Measurements from ENCODE around the gene TTLL6. TPM values are rescaled to one million over a fixed set of nuclear protein-coding genes. Genes with fewer than 3 reads are reported as not detected.

Gene TTLL6
- total RNA-seq: not detected in 2 replicates

GRCh38 chr17:48816774-48817590, at the start of gene TTLL6:
TSS of gene TTLL6 (minus strand) at chr17:48817229. CDS start at chr17:48817072, 157 bp downstream.

GRCh38 chr17:48830840-48831548, 14.0 kb upstream of the TTLL6 start, which contains the start of gene CALCOCO2:
TSS of gene CALCOCO2 (plus strand) at chr17:48831035. CDS start at chr17:48841708, 10,673 bp downstream.

GRCh38 chr17:48728232-48729231, 88.5 kb downstream of the TTLL6 start, which contains the start of gene HOXB13:
TSS of gene HOXB13 (minus strand) at chr17:48728750. CDS start at chr17:48728593, 157 bp downstream.

GRCh38 chr17:48722915-48723422, 94.1 kb downstream of the TTLL6 start, which contains the start of gene PRAC2:
TSS of gene PRAC2 (plus strand) at chr17:48723185. CDS start at chr17:48724411, 1,226 bp downstream.

GRCh38 chr17:48722201-48722907, 94.7 kb downstream of the TTLL6 start, which contains the start of gene PRAC1:
TSS of gene PRAC1 (minus strand) at chr17:48722518. CDS start at chr17:48722392, 126 bp downstream.

Other genes starting within 250 kb of the TTLL6 start
- 1.7 and 3.3 TPM in 2 replicates for gene HOXB4, start 238.9 kb downstream of the TTLL6 start, total RNA-seq
- 3.8 and 10.2 TPM in 2 replicates for gene HOXB3, start 227.0 kb downstream of the TTLL6 start, total RNA-seq
- 0.09 and 0.16 TPM in 2 replicates for gene HOXB5, start 223.4 kb downstream of the TTLL6 start, total RNA-seq
- gene HOXB6, start 212.2 kb downstream of the TTLL6 start, total RNA-seq: 1.5 and 3.2 TPM in 2 replicates
- 2.9 and 3.8 TPM in 2 replicates for gene HOXB7, start 206.2 kb downstream of the TTLL6 start, total RNA-seq
- gene HOXB8, start 201.9 kb downstream of the TTLL6 start, total RNA-seq: under 0.01 TPM in 1 of 2 replicates, not detected in the other
- gene HOXB9, start 190.9 kb downstream of the TTLL6 start, total RNA-seq: not detected in 2 replicates
- not detected in 2 replicates for gene PRAC1, start 94.7 kb downstream of the TTLL6 start, total RNA-seq
- not detected in 2 replicates for gene PRAC2, start 94.0 kb downstream of the TTLL6 start, total RNA-seq
- gene HOXB13, start 88.5 kb downstream of the TTLL6 start, total RNA-seq: not detected in 2 replicates
- gene CALCOCO2, start 13.8 kb upstream of the TTLL6 start, total RNA-seq: 42.1 and 49.6 TPM in 2 replicates
- 14.3 and 31.2 TPM in 2 replicates for gene ATP5MC1, start 75.6 kb upstream of the TTLL6 start, total RNA-seq
- 45.4 and 50.4 TPM in 2 replicates for gene UBE2Z, start 91.2 kb upstream of the TTLL6 start, total RNA-seq
- 103 and 135 TPM in 2 replicates for gene SNF8, start 127.6 kb upstream of the TTLL6 start, total RNA-seq
- gene GIP, start 151.4 kb upstream of the TTLL6 start, total RNA-seq: not detected in 2 replicates
- 2.1 and 2.5 TPM in 2 replicates for gene IGF2BP1, start 180.2 kb upstream of the TTLL6 start, total RNA-seq

Measured in bronchial smooth muscle cell (primary cell).